D721Med (cell line): ENCODE data around the gene ADSS1.

Experiments used
- DNase-seq: peaks from one replicate; pipeline ENCODE4 v3.0.0; 2011; ENCODE audit warnings: low spot score; ENCODE audit not compliant: insufficient read length
- FAIRE-seq: peaks from 2 replicates; lab custom pipeline; 2011; peaks lifted over from hg19 to GRCh38; lab: Jason Lieb, UNC
- TF ChIP-seq, protein P1 (sequence below): IDR thresholded peaks from 2 replicates; pipeline ENCODE4 v1.5.1; 2012; ENCODE audit warnings: mild to moderate bottlenecking, control low read depth; ENCODE audit not compliant: insufficient read depth; ENCODE audit errors: missing control alignments

Gene ADSS1

DNA sequence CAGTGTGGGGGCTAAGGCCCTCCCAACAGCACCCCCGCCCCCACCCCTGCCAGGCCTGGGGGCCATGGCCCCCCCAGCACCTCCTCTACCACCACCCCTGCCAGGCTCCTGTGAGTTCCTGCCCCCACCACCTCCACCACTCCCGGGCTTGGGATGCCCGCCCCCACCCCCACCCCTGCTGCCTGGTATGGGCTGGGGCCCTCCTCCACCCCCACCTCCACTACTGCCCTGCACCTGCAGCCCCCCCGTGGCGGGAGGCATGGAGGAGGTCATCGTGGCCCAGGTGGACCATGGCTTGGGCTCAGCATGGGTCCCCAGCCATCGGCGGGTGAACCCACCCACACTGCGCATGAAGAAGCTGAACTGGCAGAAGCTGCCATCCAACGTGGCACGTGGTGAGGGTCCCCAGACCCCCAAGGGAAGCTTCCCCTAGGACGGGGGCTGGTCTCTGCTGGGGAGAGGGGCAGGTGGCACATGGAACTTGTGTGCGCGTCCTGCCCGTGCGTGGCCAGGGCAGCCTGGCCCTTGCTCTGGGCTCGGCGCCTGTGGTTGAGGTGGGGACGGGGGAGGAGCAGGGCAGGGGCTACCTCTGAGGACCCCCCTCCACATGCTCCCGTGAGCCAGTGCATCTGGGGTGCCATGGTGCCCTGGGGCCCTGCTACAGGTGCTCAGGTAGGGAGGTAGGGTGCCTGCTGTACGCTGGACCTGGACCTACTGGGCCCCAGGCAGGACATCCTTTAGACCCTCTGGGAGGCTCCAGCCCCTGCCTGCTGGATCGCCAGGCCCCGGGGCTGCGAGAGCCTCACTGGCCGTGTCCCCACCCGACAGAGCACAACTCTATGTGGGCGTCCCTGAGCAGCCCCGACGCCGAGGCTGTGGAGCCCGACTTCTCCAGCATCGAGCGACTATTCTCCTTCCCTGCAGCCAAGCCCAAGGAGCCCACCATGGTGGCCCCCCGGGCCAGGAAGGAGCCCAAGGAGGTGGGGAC is 16.1 kb upstream of the ADSS1 start:
- FAIRE-seq (no peak), DNase-seq (no peak)
- TF ChIP-seq, protein P1, sequence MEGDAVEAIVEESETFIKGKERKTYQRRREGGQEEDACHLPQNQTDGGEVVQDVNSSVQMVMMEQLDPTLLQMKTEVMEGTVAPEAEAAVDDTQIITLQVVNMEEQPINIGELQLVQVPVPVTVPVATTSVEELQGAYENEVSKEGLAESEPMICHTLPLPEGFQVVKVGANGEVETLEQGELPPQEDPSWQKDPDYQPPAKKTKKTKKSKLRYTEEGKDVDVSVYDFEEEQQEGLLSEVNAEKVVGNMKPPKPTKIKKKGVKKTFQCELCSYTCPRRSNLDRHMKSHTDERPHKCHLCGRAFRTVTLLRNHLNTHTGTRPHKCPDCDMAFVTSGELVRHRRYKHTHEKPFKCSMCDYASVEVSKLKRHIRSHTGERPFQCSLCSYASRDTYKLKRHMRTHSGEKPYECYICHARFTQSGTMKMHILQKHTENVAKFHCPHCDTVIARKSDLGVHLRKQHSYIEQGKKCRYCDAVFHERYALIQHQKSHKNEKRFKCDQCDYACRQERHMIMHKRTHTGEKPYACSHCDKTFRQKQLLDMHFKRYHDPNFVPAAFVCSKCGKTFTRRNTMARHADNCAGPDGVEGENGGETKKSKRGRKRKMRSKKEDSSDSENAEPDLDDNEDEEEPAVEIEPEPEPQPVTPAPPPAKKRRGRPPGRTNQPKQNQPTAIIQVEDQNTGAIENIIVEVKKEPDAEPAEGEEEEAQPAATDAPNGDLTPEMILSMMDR, result no peak

DNA sequence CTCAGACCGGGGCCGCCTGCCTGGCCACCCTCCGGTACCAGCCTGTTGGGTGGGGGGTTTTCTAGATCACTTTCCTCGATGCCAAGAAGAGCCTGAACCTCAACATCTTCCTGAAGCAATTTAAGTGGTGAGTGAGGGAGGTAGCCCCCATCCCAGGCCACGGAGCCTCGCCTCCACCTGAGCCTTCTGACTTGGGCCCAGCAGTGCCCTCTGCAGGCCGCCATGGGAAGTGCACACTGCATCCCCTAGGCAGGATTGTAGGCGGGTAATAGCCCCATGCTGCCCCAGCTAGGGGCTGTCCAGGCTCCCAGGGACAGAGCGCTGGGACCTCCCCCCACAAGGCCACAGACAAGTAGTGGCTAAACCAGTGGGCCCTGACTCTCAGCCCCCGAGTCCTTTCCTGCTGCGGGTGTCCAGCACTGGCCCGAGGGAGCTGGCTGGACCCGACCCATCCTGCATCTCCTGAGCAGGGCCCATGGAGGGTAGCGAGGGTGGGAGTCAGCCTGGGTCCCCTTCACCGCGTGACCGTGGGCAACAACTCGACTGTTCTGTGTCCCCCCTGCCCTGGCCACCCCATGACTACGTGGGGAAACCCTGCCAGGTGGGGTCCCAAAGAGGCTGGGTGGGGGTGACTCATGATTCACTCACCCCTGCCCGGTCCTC is 15.3 kb upstream of the ADSS1 start:
- peak; percentile 99 for DNase-seq
- TF ChIP-seq, protein P1, result peak; percentile 76
- no peak for FAIRE-seq

DNA sequence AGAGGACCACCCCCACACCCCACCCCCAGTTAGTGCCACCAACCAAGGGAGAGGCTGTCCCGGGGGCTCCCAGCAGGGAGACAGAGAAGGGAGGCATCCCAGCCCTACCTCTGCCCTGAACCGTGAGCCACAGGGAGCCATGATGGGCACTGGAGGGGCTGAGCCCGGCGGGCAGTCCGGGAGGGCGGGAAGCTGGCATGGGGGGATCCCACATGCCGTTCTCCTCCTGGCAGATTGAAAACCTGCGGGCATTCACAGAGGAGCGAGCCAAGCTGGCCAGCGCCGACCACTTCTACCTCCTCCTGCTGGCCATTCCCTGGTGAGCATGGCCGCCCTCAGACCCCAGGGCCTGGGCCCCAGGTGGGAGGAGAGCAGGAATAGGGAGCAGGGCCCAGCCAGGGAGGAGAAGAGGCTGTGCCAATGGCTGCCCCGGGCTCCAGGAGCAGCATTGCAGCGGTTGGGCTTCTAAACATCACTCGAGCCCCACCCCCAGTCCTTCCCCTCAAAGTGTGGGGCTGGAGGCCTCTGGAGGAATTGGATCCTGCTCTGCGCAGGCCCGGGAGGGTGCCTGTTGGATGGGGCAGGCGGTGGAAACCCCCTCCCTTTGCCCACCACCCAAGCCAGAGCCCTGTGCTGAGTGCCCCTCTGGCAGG is 14.5 kb upstream of the ADSS1 start:
- DNase-seq (no peak), FAIRE-seq (no peak)
- TF ChIP-seq, protein P1, result no peak

DNA sequence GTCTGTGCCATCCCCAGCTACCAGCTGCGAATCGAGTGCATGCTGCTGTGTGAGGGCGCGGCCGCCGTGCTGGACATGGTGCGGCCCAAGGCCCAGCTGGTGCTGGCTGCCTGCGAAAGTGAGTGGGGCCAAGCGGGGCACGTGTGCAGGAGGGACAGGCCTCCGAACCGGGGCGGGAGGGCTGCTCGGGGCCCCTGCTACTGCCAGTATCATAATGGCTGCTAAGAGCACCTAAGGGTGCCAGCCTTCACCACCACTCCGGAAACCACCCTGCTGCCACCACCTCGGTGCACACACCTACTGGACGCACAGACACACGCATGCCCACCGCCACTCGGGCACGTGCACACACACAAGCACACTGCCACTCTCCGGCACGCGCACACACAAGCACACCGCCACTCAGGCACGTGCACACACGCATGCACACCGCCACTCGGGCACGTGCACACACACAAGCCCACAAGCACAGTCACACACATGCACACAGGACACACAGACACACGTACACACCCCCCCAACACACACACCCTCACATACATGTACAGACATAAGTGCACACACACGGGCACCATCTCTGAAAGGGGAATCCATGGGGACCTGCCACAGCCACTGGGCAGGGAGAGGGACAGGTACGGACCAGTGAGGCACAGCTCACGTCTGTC is 13.8 kb upstream of the ADSS1 start:
- TF ChIP-seq, protein P1, result no peak
- DNase-seq (no peak), FAIRE-seq (no peak)

DNA sequence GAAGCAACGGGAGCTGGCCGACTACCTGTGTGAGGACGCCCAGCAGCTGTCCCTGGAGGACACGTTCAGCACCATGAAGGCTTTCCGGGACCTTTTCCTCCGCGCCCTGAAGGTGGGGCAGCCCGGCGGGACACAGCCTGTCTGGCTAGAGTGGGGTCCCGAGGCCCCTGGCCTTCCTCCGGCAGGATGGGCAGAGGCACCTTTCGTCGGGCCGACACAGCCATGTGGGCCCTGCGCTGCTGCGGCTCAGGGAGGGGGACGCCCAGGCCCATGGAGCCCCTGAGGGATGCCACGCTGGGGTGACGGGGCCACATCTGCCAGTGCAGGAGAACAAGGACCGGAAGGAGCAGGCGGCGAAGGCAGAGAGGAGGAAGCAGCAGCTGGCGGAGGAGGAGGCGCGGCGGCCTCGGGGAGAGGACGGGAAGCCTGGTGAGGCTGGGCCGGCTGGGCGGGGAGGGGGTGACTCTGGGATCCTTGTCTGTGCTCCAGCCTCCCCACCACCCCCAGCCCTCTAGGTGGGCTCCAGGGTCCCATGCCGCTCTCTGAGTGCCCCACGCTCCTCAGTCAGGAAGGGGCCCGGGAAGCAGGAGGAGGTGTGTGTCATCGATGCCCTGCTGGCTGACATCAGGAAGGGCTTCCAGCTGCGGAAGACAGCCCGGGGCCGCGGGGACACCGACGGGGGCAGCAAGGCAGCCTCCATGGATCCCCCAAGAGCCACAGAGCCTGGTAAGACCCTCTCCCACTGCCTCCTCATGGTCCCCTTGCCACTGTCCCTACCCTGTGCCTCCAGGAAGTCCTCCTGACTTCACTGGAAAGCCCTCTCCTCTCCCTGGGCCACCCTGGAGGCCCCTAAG is 10.9 kb upstream of the ADSS1 start:
- TF ChIP-seq, protein P1, result no peak
- DNase-seq (no peak), FAIRE-seq (no peak)

DNA sequence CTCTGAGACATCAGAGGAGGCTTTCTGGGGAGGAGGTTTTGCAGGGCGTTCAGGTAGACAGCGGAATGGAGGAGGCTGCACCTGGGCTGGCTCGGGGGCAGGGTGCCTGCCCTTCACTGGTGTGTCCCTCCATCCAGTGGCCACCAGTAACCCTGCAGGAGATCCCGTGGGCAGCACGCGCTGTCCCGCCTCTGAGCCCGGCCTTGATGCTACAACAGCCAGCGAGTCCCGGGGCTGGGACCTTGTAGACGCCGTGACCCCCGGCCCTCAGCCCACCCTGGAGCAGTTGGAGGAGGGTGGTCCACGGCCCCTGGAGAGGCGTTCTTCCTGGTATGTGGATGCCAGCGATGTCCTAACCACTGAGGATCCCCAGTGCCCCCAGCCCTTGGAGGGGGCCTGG is 10.0 kb upstream of the ADSS1 start:
- DNase-seq, result no peak
- no peak for FAIRE-seq
- TF ChIP-seq, protein P1, result no peak
